OCI-LY7 (cell line): Measurements from ENCODE around the gene PIRT. TPM values are rescaled to one million over a fixed set of nuclear protein-coding genes. Genes with fewer than 3 reads are reported as not detected.

ENCODE experiments used
- BruUV-seq: library from RNA; stranded (reverse); fragments of 400-500 nt; replicated peaks from 2 replicates; lab custom pipeline; 2021; lab: Mats Ljungman, UMichigan
- CTCF ChIA-PET: fragments of 300-600 bp; sonication (Branson Sonifier 250); formaldehyde crosslinking; loops from one replicate; lab custom pipeline; 2022; ENCODE audit warnings: antibody characterized with exemption; ENCODE audit not compliant: unreplicated experiment; lab: Charles Lee
- POLR2A ChIA-PET: fragments of 300-600 bp; sonication (Branson Sonifier 250); formaldehyde crosslinking; loops from one replicate; lab custom pipeline; 2022; ENCODE audit warnings: antibody characterized with exemption; lab: Charles Lee
- DNase-seq: peaks from one replicate; pipeline ENCODE4 v3.0.0-alpha.2; 2015; ENCODE audit warnings: low spot score
- H2AFZ ChIP-seq: fragments of 200-600 bp; sonication (generic), shearing (Covaris generic); 2 replicates; pipeline ENCODE4 v1.6.1; 2014; ENCODE audit warnings: mild to moderate bottlenecking, antibody characterized with exemption, low read length, moderate library complexity
- H3K27ac ChIP-seq: fragments of 200-600 bp; sonication (generic); 2 replicates; pipeline ENCODE4 v1.5.1; 2014; ENCODE audit warnings: mixed run types, low read depth, mild to moderate bottlenecking, moderate library complexity, low read length, inconsistent platforms; ENCODE audit not compliant: poor library complexity, severe bottlenecking
- H3K36me3 ChIP-seq: fragments of 200-600 bp; sonication (generic); 2 replicates; pipeline ENCODE4 v1.6.1; 2014; ENCODE audit warnings: mild to moderate bottlenecking, antibody characterized with exemption, low read length, moderate library complexity, mixed read lengths; ENCODE audit not compliant: insufficient read depth
- H3K4me1 ChIP-seq: fragments of 200-600 bp; sonication (generic); 2 replicates; pipeline ENCODE4 v1.5.1; 2014; ENCODE audit warnings: mild to moderate bottlenecking, low read length; ENCODE audit not compliant: insufficient read depth, poor library complexity, severe bottlenecking
- H3K4me2 ChIP-seq: fragments of 200-600 bp; sonication (generic); 2 replicates; pipeline ENCODE4 v1.6.1; 2014; ENCODE audit warnings: mild to moderate bottlenecking, low read length
- H3K4me3 ChIP-seq: fragments of 200-600 bp; sonication (generic); 2 replicates; pipeline ENCODE4 v1.5.1; 2014; ENCODE audit warnings: mild to moderate bottlenecking, low read depth, low read length; ENCODE audit not compliant: poor library complexity, severe bottlenecking
- H3K79me2 ChIP-seq: fragments of 200-600 bp; sonication (generic); 2 replicates; pipeline ENCODE4 v1.6.1; 2016; ENCODE audit warnings: low read depth, mild to moderate bottlenecking, low read length, moderate library complexity, mixed read lengths; ENCODE audit not compliant: insufficient read depth
- H3K9me2 ChIP-seq: fragments of 200-600 bp; sonication (generic); 2 replicates; pipeline ENCODE4 v1.6.1; 2016; ENCODE audit warnings: mild to moderate bottlenecking, low read length, mixed read lengths; ENCODE audit not compliant: insufficient read depth
- H3K9me3 ChIP-seq: fragments of 200-600 bp; sonication (generic); 2 replicates; pipeline ENCODE4 v1.6.1; 2014; ENCODE audit warnings: mild to moderate bottlenecking, mixed run types, low read length, mixed read lengths
- H4K20me1 ChIP-seq: fragments of 200-600 bp; sonication (generic); 2 replicates; pipeline ENCODE4 v1.6.1; 2014; ENCODE audit warnings: mild to moderate bottlenecking, antibody characterized with exemption, low read length, moderate library complexity, mixed read lengths; ENCODE audit not compliant: insufficient read depth
- CTCF ChIP-seq: fragments of 200-600 bp; sonication (generic); conservative IDR thresholded peaks from 2 replicates; pipeline ENCODE4 v1.5.1; 2014; ENCODE audit warnings: mild to moderate bottlenecking, antibody characterized with exemption, low read length, moderate library complexity, mixed read lengths
- EZH2phosphoT487 ChIP-seq: fragments of 200-600 bp; sonication (generic); IDR thresholded peaks from 2 replicates; pipeline ENCODE4 v1.6.1; 2018; ENCODE audit warnings: low read depth, borderline replicate concordance, mild to moderate bottlenecking, mixed run types, antibody characterized with exemption, low read length, moderate library complexity, mixed read lengths
- intact Hi-C: fragments of 100-400 bp; cut with micrococcal nuclease; formaldehyde crosslinking; loops from one replicate; pipeline ENCODE4 v1.10.0; 2022; ENCODE audit not compliant: unreplicated experiment
- total RNA-seq, 2 experiments: library from RNA; depleted of rRNA in 1 of 2; stranded (reverse); fragments of >200 nt in 1 of 2; shearing (Covaris generic) in 1 of 2; gene quantifications; 2 replicates each; pipeline ENCODE4 v1.2.3, GENCODE V29; 2014 to 2022

The PIRT gene
- total RNA-seq, 2 experiments from 2014 or later = not detected

DNA sequence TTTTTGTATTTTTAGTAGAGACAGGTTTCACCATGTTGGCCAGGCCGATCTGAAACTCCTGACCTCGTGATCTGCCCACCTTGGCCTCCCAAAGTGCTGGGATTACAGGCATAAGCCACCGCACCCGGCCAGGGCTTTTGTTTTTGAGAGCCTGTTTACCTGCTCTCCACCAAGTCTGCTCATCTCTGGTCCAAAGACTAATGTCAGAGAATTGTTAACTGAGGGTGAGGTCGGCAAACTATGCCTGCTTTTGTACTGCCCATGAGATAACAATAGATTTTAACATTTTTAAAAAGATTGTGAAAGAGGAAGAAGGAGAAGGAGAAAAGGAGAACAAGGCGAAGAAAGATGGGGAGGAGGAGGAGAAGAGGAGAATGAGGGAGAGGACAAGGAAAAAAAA is 60.0 kb downstream of the PIRT start:
- H2AFZ ChIP-seq = no peak overlapping the region
- no peaks in the 10 kb centered on the region for H3K9me3 ChIP-seq
- H3K79me2 ChIP-seq = no peaks in the 10 kb centered on the region
- no peak for DNase-seq
- H4K20me1 ChIP-seq = no peaks in the 10 kb centered on the region
- H3K9me2 ChIP-seq = no peaks in the 10 kb centered on the region
- no peak overlapping the region for H3K4me3 ChIP-seq
- ChIA-PET POLR2A (no interaction called here), CTCF (no interaction called here)
- intact Hi-C loops = no loop called here
- no peak overlapping the region for H3K4me2 ChIP-seq
- no TSS peak for BruUV-seq
- H3K27ac ChIP-seq = no peak overlapping the region
- H3K36me3 ChIP-seq = no peaks in the 10 kb centered on the region
- no peaks in the 10 kb centered on the region for H3K4me1 ChIP-seq
- TF ChIP-seq CTCF (no peak), EZH2phosphoT487 (no peak)

DNA sequence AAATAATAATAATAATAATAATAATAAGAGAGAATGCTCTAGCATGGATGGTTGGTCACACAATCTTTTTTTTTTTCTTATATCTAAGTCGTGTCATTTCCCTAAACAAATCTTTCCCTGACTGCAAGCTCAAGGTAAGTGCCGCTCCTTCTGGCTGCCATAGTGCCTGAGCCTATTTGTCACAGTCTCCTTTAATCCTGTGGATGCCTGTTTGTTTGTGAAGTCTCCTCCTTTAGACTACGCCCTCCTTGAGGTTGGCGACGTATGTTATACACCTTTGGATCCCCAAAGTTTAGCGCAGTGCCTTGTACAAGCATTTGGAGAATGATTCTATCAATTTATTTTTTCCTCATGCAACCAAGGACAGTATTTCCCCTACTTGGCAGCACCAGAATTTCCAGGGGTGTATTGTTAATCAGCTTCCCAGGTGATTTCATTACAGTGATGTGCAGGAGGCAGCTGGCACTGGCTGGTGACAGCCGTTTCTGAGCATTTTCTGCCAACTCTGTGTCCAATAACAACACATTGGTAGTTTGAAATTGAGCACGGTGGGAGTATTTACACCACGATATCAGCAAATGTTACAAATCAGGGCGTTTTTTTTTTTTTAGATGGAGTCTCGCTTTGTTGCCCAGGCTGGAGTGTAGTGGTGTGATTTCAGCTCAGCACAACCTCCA is 60.6 kb downstream of the PIRT start:
- H3K9me2 ChIP-seq = no peaks in the 10 kb centered on the region
- no peaks in the 10 kb centered on the region for H4K20me1 ChIP-seq
- no peak overlapping the region for H2AFZ ChIP-seq
- no peak overlapping the region for H3K4me2 ChIP-seq
- ChIA-PET POLR2A (no interaction called here), CTCF (no interaction called here)
- TF ChIP-seq CTCF (no peak), EZH2phosphoT487 (no peak)
- no peak overlapping the region for H3K4me3 ChIP-seq
- no TSS peak for BruUV-seq
- H3K79me2 ChIP-seq = no peaks in the 10 kb centered on the region
- intact Hi-C loops = no loop called here
- DNase-seq = no peak
- no peak overlapping the region for H3K27ac ChIP-seq
- H3K36me3 ChIP-seq = no peaks in the 10 kb centered on the region
- peaks cover 4% of the 10 kb centered on the region; the same call in 1 of the 2 replicates for H3K9me3 ChIP-seq
- no peaks in the 10 kb centered on the region for H3K4me1 ChIP-seq

DNA sequence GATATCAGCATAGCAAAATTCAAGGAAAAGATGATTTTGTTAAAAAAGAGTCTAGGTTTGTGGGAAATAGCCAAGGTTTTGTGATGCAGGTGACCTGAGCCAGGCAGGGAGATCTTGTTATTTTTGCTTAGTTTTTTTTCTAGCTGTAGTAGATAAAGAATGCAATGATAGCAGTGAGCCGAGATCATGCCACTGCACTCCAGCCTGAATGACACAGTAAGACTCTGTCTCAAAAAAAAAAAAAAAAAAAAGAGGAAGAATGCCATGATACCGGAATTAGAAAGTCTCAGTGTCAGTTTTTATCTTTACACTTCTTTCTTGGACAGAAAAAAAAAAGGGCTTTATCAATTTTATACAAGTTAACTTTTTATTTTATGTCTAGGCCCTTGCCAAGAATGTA is 61.5 kb downstream of the PIRT start:
- Histone ChIP-seq H3K79me2 (no peaks in the 10 kb centered on the region), H3K4me3 (no peak overlapping the region), H3K4me1 (no peaks in the 10 kb centered on the region), H3K36me3 (no peaks in the 10 kb centered on the region), H4K20me1 (no peaks in the 10 kb centered on the region), H3K27ac (no peak overlapping the region), H3K4me2 (no peak overlapping the region), H2AFZ (no peak overlapping the region), H3K9me3 (peaks cover 11% of the 10 kb centered on the region; the same call in 1 of the 2 replicates), H3K9me2 (no peaks in the 10 kb centered on the region)
- no TSS peak for BruUV-seq
- intact Hi-C loops = no loop called here
- ChIA-PET CTCF (no interaction called here), POLR2A (no interaction called here)
- TF ChIP-seq CTCF (no peak), EZH2phosphoT487 (no peak)
- DNase-seq = no peak
